Thymus (tissue), 11 donors: Measurements from ENCODE around the gene RAVER2. TPM values are rescaled to one million over a fixed set of nuclear protein-coding genes. Genes with fewer than 3 reads are reported as not detected.

Experiments used
- DNase-seq, 9 donors: peaks; one replicate each; pipeline ENCODE4 v3.0.0-alpha.2; 2013; ENCODE audit warnings: low spot score in 9 of 9, low read depth in 6 of 9, missing footprints in 1 of 9
- H3K27ac ChIP-seq, 2 donors: one replicate each; pipeline ENCODE4 v1.5.1; 2013; ENCODE audit warnings: control low read depth in 1 of 2, low read depth in 1 of 2, low read length in 1 of 2, mild to moderate bottlenecking in 1 of 2, moderate library complexity in 1 of 2
- H3K27me3 ChIP-seq, 2 donors: one replicate each; pipeline ENCODE4 v1.5.1; 2013; ENCODE audit warnings: low read length in 1 of 2; ENCODE audit not compliant: control insufficient read depth in 2 of 2, insufficient read depth in 1 of 2
- H3K36me3 ChIP-seq, 2 donors: one replicate each; pipeline ENCODE4 v1.5.1; 2013; ENCODE audit warnings: low read length in 1 of 2, mild to moderate bottlenecking in 1 of 2, moderate library complexity in 1 of 2; ENCODE audit not compliant: control insufficient read depth in 2 of 2, insufficient read depth in 2 of 2
- H3K4me1 ChIP-seq, 2 donors: one replicate each; pipeline ENCODE4 v1.5.1; 2013; ENCODE audit warnings: low read length in 2 of 2; ENCODE audit not compliant: control insufficient read depth in 2 of 2, insufficient read depth in 2 of 2
- H3K4me3 ChIP-seq, 2 donors: one replicate each; pipeline ENCODE4 v1.5.1; 2013; ENCODE audit warnings: low read length in 2 of 2, control low read depth in 1 of 2, mild to moderate bottlenecking in 1 of 2
- H3K9me3 ChIP-seq, 2 donors: one replicate each; pipeline ENCODE4 v1.5.1; 2013; ENCODE audit warnings: low read length in 1 of 2, mild to moderate bottlenecking in 1 of 2; ENCODE audit not compliant: control insufficient read depth in 2 of 2, insufficient read depth in 1 of 2
- WGBS: extraction: QIAGEN DNeasy Blood & Tissue Kit; methylation state at CpG from one replicate; pipeline ENCODE4 v1.1.7; 2013; 5-methylcytosine and 5-hydroxymethylcytosine counted together
- polyA plus RNA-seq: library from polyadenylated mRNA; stranded (reverse); fragments of 200-250 nt; gene quantifications from one replicate; pipeline ENCODE4 v1.2.3, GENCODE V29; 2013
- total RNA-seq: library from RNA; stranded (reverse); fragments of 120-200 nt; gene quantifications from one replicate; pipeline ENCODE4 v1.2.4, GENCODE V29; 2013
- donor health status: healthy.

Gene RAVER2
- total and polyA plus RNA-seq, 2 donors = 6.3 to 10.8 TPM

GRCh38 chr1:64844175-64844574 is 99.3 kb downstream of the RAVER2 start:
- Histone ChIP-seq H3K4me1 (no peaks in the 10 kb centered on the region), H3K27ac (no peak overlapping the region), H3K27me3 (no peaks in the 10 kb centered on the region), H3K36me3 (peaks cover 87 to 96% of the 10 kb centered on the region in 2 donors), H3K9me3 (no peaks in the 10 kb centered on the region), H3K4me3 (no peak overlapping the region)
- WGBS = 97% methylated on average over 7 of the region's 7 CpGs
- no peak for DNase-seq

GRCh38 chr1:64844609-64845008 is 99.7 kb downstream of the RAVER2 start:
- Histone ChIP-seq H3K9me3 (no peaks in the 10 kb centered on the region), H3K27me3 (no peaks in the 10 kb centered on the region)
- WGBS = 97% methylated on average over 7 of the region's 7 CpGs

GRCh38 chr1:64845831-64846425 is 101.1 kb downstream of the RAVER2 start:
- no peaks in the 10 kb centered on the region for H3K4me1 ChIP-seq
- no peak for DNase-seq
- WGBS = 99% methylated on average over 13 of the region's 13 CpGs
- H3K36me3 ChIP-seq = peaks cover 87 to 95% of the 10 kb centered on the region in 2 donors
- no peaks in the 10 kb centered on the region for H3K27me3 ChIP-seq
- no peaks in the 10 kb centered on the region for H3K9me3 ChIP-seq
- no peak overlapping the region for H3K4me3 ChIP-seq
- no peak overlapping the region for H3K27ac ChIP-seq

More at GRCh38 chr1:64844609-64845008, 99.7 kb downstream of the RAVER2 start:
- Histone ChIP-seq H3K36me3 (peaks cover 87 to 96% of the 10 kb centered on the region in 2 donors), H3K4me1 (no peaks in the 10 kb centered on the region), H3K27ac (no peak overlapping the region), H3K4me3 (no peak overlapping the region)
- DNase-seq = no peak

- 98% methylated on average over 10 of the region's 10 CpGs for WGBS
- no peak overlapping the region for H3K27ac ChIP-seq
Observed at GRCh38 chr1:64846573-64847430, 101.9 kb downstream of the RAVER2 start.

GRCh38 chr1:64847666-64848065 is 102.8 kb downstream of the RAVER2 start:
- no peak for DNase-seq
- WGBS = 97% methylated on average over 4 of the region's 4 CpGs
- no peak overlapping the region for H3K4me3 ChIP-seq
- H3K4me1 ChIP-seq = no peaks in the 10 kb centered on the region
- peaks cover 87 to 98% of the 10 kb centered on the region in 2 donors for H3K36me3 ChIP-seq
- H3K27me3 ChIP-seq = no peaks in the 10 kb centered on the region
- no peaks in the 10 kb centered on the region for H3K9me3 ChIP-seq
- no peak overlapping the region for H3K27ac ChIP-seq

More at GRCh38 chr1:64846573-64847430, 101.9 kb downstream of the RAVER2 start:
- no peak overlapping the region for H3K4me3 ChIP-seq
- no peaks in the 10 kb centered on the region for H3K4me1 ChIP-seq
- H3K9me3 ChIP-seq = no peaks in the 10 kb centered on the region
- no peak for DNase-seq
- H3K27me3 ChIP-seq = no peaks in the 10 kb centered on the region
- peaks cover 88 to 96% of the 10 kb centered on the region in 2 donors for H3K36me3 ChIP-seq

- Histone ChIP-seq H3K36me3 (peaks cover 86 to 98% of the 10 kb centered on the region in 2 donors), H3K4me3 (no peak overlapping the region), H3K27me3 (no peaks in the 10 kb centered on the region), H3K4me1 (no peaks in the 10 kb centered on the region), H3K9me3 (no peaks in the 10 kb centered on the region), H3K27ac (no peak overlapping the region)
- WGBS = 97% methylated on average over 3 of the region's 3 CpGs
- DNase-seq = no peak
Observed at GRCh38 chr1:64848136-64848535, 103.3 kb downstream of the RAVER2 start.

- Histone ChIP-seq H3K27ac (no peak overlapping the region), H3K27me3 (no peaks in the 10 kb centered on the region), H3K4me1 (no peaks in the 10 kb centered on the region), H3K9me3 (no peaks in the 10 kb centered on the region), H3K36me3 (peaks cover 90 to 98% of the 10 kb centered on the region in 2 donors), H3K4me3 (no peak overlapping the region)
- 98% methylated on average over 4 of the region's 4 CpGs for WGBS
- DNase-seq = no peak
Observed at GRCh38 chr1:64848803-64849202, 103.9 kb downstream of the RAVER2 start.

- H3K4me3 ChIP-seq = no peak overlapping the region
- no peaks in the 10 kb centered on the region for H3K27me3 ChIP-seq
- DNase-seq = no peak
- no peaks in the 10 kb centered on the region for H3K4me1 ChIP-seq
- no peak overlapping the region for H3K27ac ChIP-seq
- 99% methylated on average over 11 of the region's 11 CpGs for WGBS
- H3K9me3 ChIP-seq = peaks cover 0 to 1% of the 10 kb centered on the region in 2 donors
- peaks cover 90 to 98% of the 10 kb centered on the region in 2 donors for H3K36me3 ChIP-seq
Observed at GRCh38 chr1:64849942-64850341, 105.1 kb downstream of the RAVER2 start.

- H3K4me1 ChIP-seq = no peaks in the 10 kb centered on the region
- 92% methylated on average over 10 of the region's 10 CpGs for WGBS
- peaks cover 88 to 97% of the 10 kb centered on the region in 2 donors for H3K36me3 ChIP-seq
- no peaks in the 10 kb centered on the region for H3K27me3 ChIP-seq
- no peak overlapping the region for H3K27ac ChIP-seq
- no peak overlapping the region for H3K4me3 ChIP-seq
- H3K9me3 ChIP-seq = peaks cover 0 to 1% of the 10 kb centered on the region in 2 donors
- no peak for DNase-seq
Observed at GRCh38 chr1:64850846-64851245, 106.0 kb downstream of the RAVER2 start.
